GM12801 (cell line): ENCODE results near the gene EP400.

ENCODE experiments used
- TF ChIP-seq, protein P1 (sequence below): IDR thresholded peaks from one replicate; pipeline ENCODE4 v1.5.1; 2011; ENCODE audit warnings: control low read depth; ENCODE audit not compliant: insufficient read length; ENCODE audit errors: extremely low read depth

The EP400 gene

DNA sequence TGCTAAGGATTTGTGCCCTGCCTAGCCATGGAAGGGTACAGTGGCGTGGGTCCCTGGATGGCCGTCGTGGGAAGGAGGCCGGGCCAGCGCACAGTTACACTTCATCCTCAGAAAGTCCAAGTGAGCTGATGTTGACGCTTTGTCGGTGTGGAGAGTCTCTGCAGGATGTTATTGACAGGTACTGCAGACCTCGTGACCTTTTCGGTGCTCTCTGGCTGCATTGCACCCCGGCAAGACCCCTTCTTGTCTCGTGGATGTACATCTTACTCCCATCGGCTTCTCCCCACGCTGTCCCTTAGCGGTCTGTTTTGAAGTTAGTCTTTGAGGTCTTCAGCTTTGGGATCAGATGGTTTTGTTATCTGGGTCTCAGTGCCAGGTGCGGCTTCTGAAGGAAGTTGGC lies 78.4 kb downstream of the EP400 start:
- TF ChIP-seq, protein P1, sequence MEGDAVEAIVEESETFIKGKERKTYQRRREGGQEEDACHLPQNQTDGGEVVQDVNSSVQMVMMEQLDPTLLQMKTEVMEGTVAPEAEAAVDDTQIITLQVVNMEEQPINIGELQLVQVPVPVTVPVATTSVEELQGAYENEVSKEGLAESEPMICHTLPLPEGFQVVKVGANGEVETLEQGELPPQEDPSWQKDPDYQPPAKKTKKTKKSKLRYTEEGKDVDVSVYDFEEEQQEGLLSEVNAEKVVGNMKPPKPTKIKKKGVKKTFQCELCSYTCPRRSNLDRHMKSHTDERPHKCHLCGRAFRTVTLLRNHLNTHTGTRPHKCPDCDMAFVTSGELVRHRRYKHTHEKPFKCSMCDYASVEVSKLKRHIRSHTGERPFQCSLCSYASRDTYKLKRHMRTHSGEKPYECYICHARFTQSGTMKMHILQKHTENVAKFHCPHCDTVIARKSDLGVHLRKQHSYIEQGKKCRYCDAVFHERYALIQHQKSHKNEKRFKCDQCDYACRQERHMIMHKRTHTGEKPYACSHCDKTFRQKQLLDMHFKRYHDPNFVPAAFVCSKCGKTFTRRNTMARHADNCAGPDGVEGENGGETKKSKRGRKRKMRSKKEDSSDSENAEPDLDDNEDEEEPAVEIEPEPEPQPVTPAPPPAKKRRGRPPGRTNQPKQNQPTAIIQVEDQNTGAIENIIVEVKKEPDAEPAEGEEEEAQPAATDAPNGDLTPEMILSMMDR: no peak

DNA sequence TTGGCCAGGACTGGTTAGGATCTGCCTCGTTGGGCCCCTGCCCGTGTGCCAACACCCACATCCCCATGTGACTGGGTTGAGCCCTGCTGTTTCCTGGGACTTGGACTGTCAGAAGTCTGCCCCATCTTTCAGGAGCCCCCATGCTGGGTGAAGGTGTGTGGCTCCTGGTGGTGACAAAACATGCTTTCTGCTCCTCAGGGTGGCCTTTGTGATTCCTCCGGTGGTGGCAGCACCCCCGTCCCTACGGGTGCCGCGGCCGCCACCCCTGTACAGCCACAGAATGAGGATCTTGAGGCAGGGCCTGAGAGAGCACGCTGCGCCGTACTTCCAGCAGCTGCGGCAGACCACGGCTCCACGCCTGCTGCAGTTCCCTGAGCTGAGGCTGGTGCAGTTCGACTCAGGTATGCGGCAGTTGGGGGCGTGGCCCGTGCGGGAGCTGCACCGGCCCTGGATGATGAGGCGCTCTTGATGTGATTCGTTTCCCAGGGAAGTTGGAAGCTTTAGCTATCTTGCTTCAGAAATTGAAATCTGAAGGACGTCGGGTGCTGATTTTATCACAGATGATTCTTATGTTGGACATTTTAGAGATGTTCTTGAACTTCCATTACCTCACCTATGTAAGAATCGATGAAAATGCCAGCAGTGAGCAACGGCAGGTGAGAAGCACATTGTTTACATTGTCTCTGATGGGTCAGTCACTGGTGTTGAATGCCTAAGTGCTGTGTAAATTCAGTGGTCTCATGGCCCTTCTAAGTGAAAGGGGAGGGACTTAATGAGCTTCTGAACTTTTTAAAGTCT lies 80.0 kb downstream of the EP400 start:
- TF ChIP-seq, protein P1: no peak

DNA sequence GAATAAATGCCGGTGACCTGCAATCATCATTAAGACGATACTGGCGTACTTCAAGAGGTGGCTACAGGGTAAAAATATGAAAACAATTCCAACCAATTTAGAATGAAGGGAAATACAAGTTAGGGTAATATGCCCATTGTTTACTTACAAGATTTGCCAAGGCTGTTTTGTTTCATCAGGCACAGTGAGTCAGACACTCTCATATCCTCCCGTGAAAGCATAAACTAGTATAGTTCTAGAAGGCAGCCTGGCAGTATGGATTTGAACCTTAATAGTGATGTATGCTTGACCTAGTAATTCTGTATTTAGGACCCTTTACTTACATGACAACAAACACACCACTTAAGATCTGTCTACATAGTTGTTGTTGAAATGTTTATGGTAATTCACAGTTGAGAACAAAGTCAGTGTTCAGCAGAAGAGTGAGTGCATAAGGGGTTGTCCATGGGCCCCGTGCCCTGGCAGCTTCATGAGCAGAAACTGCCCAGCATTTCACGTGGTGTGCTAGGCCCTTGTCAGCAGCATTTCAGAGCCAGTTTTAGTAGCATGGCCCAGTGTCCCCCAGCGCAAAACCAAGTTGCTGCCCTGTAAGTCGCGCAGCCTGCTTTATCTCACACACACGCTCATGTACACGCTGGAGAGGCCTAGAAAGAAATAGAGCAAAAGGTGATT lies 80.8 kb downstream of the EP400 start:
- TF ChIP-seq, protein P1: no peak

DNA sequence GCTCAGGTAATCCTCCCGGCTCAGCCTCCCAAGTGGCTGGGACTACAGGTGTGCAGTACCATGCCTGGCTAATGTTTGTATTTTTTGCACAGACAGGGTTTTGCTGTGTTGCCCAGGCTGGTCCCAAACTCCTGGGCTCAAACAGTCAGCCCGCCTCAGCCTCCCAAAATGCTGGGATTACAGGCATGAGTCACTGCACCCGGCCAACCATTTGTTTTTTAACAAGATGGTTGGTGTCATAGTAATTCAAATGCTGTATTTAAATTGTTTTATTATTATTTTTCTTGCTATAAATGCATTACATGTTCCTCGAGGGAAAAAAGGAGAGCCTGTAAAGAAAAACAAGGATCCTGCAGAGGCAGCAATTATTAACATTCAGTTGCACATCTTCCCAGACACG lies 83.9 kb downstream of the EP400 start:
- TF ChIP-seq, protein P1: no peak

DNA sequence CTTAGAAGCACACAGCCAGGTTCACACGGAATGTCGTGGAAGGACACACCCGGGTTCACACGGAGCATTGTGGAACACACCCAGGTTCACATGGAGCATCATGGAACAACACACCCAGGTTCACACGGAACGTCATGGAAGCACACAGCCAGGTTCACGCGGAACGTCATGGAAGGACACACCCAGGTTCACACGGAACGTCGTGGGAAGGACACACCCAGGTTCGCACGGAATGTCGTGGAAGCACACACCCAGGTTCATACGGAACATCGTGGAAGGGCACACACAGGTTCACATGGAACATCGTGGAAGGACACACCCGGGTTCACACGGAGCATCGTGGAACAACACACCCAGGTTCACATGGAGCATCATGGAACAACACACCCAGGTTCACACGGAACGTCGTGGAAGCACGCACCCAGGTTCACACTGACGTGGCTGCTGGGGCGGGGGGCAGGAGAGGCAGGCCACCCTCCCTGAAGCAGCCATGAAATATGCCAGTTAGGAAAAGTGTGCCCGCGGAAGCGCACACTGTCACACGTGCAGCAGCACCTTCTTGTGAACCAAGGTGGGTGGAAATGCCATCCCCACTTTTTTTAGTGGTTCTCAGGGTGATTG lies 86.4 kb downstream of the EP400 start:
- TF ChIP-seq, protein P1: no peak

DNA sequence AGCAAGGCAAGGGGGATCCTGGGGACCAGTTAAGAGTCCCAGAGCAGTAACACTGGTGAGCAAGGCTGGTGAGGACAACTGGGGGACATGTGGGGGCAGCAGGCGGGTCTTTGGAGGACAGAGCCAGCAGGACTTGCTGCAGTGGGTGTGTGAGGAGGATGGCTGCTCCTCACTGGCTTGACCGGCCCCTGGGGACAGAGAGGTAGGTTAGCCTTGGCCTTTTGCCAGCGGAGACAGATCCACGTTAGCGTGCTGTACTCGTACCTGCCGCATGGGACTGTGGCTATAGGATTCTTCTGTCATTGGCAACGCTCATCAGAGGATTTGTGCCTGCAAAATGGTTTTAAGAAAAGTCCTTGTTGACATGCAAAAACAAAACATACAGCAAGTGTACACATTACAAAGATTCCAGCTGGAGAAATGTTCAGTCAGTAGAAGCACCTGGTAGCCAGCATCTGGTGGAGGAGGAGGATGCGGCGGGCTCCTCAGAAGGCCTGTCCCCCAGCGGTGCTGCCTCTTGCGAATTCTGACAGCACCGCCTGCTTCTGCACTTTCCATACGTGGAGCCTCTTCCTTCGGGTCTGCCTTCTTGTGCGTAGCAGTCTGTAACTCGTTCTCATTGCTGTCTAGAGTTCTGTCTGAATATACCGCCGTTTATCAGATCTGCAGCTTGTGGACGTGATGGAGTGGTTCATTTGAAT lies 91.3 kb downstream of the EP400 start:
- TF ChIP-seq, protein P1: no peak

DNA sequence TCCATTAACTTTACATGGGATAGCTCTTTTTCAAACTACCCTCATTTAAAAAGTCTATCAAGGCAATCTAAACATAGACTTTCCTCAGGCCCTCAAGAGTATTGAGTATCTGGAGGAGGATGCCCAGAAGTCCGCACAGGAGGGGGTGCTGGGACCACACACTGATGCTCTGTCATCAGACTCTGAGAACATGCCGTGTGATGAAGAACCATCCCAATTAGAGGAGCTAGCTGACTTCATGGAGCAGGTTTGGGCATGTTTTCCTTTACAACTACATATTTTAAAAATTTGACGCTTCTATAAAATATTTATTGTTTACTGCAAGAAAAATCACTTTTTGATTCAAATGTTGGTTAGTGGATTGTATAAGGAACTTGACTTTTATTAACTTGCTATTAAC lies 93.5 kb downstream of the EP400 start:
- TF ChIP-seq, protein P1: no peak
